ENCODE measurements around the gene LARP6. TPM values are rescaled to one million over a fixed set of nuclear protein-coding genes. Genes with fewer than 3 reads are reported as not detected.
A peak's percentile ranks its signal among the peaks of the same experiment; 100 is the strongest.

LARP6 gene
- total and polyA plus RNA-seq, 2 of the 4 experiments (the other 2 are of a cell fraction) = 36.4 to 135 TPM

DNA sequence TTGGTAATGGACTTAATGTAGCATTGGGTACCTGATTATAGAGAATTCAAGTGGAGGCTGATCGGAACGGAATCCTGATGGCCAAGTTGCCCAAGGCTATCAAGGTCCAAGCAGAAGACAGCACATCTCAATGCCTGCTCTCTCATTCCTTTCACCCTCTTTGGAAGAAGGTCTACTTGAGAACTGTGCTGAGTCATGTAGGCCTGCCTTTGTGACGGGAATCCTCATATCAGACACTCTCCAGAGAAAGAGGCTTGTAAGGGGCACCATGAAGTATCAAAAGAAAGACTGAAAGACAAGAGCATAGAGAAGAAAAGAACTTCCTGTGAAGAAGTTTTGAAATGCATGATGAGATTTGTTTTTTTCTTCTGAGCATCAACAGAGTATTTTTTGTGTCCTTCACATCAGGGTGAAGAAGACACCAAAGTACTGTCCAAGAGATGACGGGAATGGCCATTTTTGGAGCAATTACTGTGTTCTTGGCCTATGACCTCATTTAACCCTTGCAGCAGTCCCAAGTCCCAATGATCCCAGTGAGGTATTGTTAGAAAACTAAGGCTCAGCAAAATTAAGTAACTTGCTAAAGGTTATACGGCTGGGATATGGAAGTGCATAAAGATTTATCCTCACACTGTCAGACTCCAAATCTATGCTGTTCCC is 13.2 kb upstream of the LARP6 start:
- CTCF ChIA-PET = no interaction called here
- peak; percentile 32 for DNase-seq

More for the DNA sequence above, 13.2 kb upstream of the LARP6 start:
- Histone ChIP-seq H3K23ac (ENCODE audit: low read depth, low read length) (no peak overlapping the region), H3K36me3 (ENCODE audit: control insufficient read depth, insufficient read depth, low read length) (no peaks in the 10 kb centered on the region), H3K9me1 (ENCODE audit: insufficient read depth, low read length) (peaks cover 23% of the 10 kb centered on the region), H3K4me3 (ENCODE audit: insufficient read depth, low read depth, low read length) (no peak overlapping the region), H3K79me1 (ENCODE audit: low read depth in 1 of 2, low read length in 2 of 2) (peaks cover 0 to 20% of the 10 kb centered on the region in 2 experiments; a peak in 1 of 4 replicates), H4K8ac (ENCODE audit: low read depth in 2 of 2, low read length in 2 of 2) (peak overlapping the region in 1 of 2 experiments; percentile 37; a peak in 1 of 4 replicates), H2AK5ac (ENCODE audit: low read depth, low read length) (peak overlapping the region; percentile 37), H3K9me3 (ENCODE audit: control insufficient read depth, insufficient read depth, low read length) (no peaks in the 10 kb centered on the region), H3K18ac (ENCODE audit: low read depth, low read length) (no peak overlapping the region; the same call in 1 of the 2 replicates), H2BK15ac (ENCODE audit: low read depth, low read length) (peak overlapping the region; percentile 18; the same call in 1 of the 3 replicates), H4K91ac (ENCODE audit: insufficient read depth, low read depth, low read length) (peak overlapping the region; percentile 14; the same call in 1 of the 2 replicates), H2BK20ac (ENCODE audit: low read depth, low read length) (peak overlapping the region; percentile 47; the same call in 1 of the 2 replicates), H4K20me1 (ENCODE audit: insufficient read depth, low read length) (no peaks in the 10 kb centered on the region), H3K9ac (ENCODE audit: low read depth, low read length) (no peak overlapping the region), H2BK5ac (ENCODE audit: low read depth, low read length, poor library complexity, severe bottlenecking) (no peak overlapping the region), H3K27me3 (ENCODE audit: control insufficient read depth, insufficient read depth, low read length) (no peaks in the 10 kb centered on the region), H3K4me2 (ENCODE audit: low read depth, low read length) (no peak overlapping the region), H2AK9ac (replicated peaks; ENCODE audit: low read depth, low read length, poor library complexity) (no peak overlapping the region), H3K4ac (ENCODE audit: low read depth, low read length) (peak overlapping the region; percentile 40; the same call in 1 of the 2 replicates), H4K5ac (ENCODE audit: low read depth, low read length) (peak overlapping the region; percentile 46; the same call in 1 of the 2 replicates), H2AFZ (replicated peaks; ENCODE audit: low read length, poor library complexity) (no peak overlapping the region), H3K14ac (replicated peaks; ENCODE audit: low read depth, low read length) (0 out of 2 replicates have a peak overlapping the region, but pooled peaks have one; percentile 20), H3K27ac (ENCODE audit: insufficient read depth, low read length) (peak overlapping the region; percentile 25; the same call in 1 of the 2 replicates), H3K4me1 (ENCODE audit: control insufficient read depth, insufficient read depth, low read length) (peaks cover 28% of the 10 kb centered on the region), H2BK120ac (ENCODE audit: low read depth, low read length) (peak overlapping the region; percentile 53), H3K56ac (ENCODE audit: extremely low read depth, insufficient read depth, low read length) (no peak overlapping the region)
- POLR2A ChIA-PET (ENCODE audit: unreplicated experiment) = no interaction called here
- no TSS peak for BruUV-seq (replicated peaks)
- peak; percentile 62 for TF ChIP-seq NFE2L2 (IDR thresholded peaks at IDR 0.05; ENCODE audit: low read depth, low read length)
- no peak for TF ChIP-seq RFX5 (IDR thresholded peaks at IDR 0.05; ENCODE audit: low read depth, low read length)
- ATAC-seq (ENCODE audit: low read depth) = no peak
- WGBS, 2 experiments (ENCODE audit: extremely low coverage in 2 of 2, insufficient read length in 1 of 2) = no CpG with 5 or more reads among the region's 5 CpGs
- in situ Hi-C loops (cut with MboI; ENCODE audit: low sequenced_read_pairs) (no loop called here), intact Hi-C loops (cut with micrococcal nuclease) (no loop called here), dilution Hi-C loops (cut with HindIII; ENCODE audit: low sequenced_read_pairs, unreplicated experiment) (no loop called here)

Data from IMR-90 (cell line).